Osteocyte (in vitro differentiated cells): Measurements from ENCODE around the gene NOS1AP. TPM values are rescaled to one million over a fixed set of nuclear protein-coding genes. Genes with fewer than 3 reads are reported as not detected.

Experiments
- DNase-seq: peaks from one replicate; pipeline ENCODE4 v3.0.0; 2021; ENCODE audit warnings: mixed read lengths; ENCODE audit not compliant: unreplicated experiment; ENCODE audit errors: extremely low spot score
- H3K27ac Mint-ChIP-seq: one replicate; pipeline ENCODE4 v1.8.0; 2021; ENCODE audit warnings: mild to moderate bottlenecking, mixed read lengths; ENCODE audit not compliant: unreplicated experiment
- H3K27me3 Mint-ChIP-seq: one replicate; pipeline ENCODE4 v1.8.0; 2021; ENCODE audit warnings: mixed read lengths; ENCODE audit not compliant: unreplicated experiment
- H3K36me3 Mint-ChIP-seq: one replicate; pipeline ENCODE4 v1.8.0; 2021; ENCODE audit warnings: mixed read lengths; ENCODE audit not compliant: unreplicated experiment
- H3K4me1 Mint-ChIP-seq: one replicate; pipeline ENCODE4 v1.8.0; 2021; ENCODE audit warnings: mixed read lengths; ENCODE audit not compliant: unreplicated experiment
- H3K4me3 Mint-ChIP-seq: one replicate; pipeline ENCODE4 v1.8.0; 2021; ENCODE audit warnings: mild to moderate bottlenecking, moderate library complexity, mixed read lengths; ENCODE audit not compliant: unreplicated experiment
- H3K9me3 Mint-ChIP-seq: one replicate; pipeline ENCODE4 v1.8.0; 2021; ENCODE audit warnings: mixed read lengths; ENCODE audit not compliant: unreplicated experiment
- CTCF ChIP-seq: fragments of 200-600 bp; sonication (generic); IDR thresholded peaks from 2 replicates; pipeline ENCODE4 v1.5.0; 2021; ENCODE audit warnings: antibody characterized with exemption, mild to moderate bottlenecking, moderate library complexity
- total RNA-seq: library from RNA; stranded (reverse); gene quantifications from 2 replicates; pipeline ENCODE4 v1.2.1, GENCODE V29; 2021

Gene NOS1AP
- total RNA-seq, 1 donor from 2014 or later: 2.5 TPM

DNA sequence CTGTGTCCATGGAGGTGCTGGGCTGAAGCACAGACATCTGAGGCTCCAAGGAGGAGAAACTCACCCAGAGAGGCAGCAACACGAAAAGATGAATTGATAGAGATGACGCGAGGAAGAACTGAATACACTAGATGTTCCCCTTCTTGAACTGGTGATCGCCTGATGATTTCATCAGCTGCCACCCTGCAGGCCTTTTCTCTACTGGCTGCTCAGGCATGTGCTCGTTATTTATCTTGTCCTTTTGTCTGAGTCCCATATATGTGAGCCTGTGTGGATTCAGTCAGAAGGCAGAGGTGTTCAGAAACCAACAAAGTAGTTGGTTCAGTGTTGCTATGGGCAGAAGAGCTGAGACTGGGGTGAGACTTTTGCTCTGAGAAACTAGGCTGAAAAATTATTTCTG lies 202.9 kb downstream of the NOS1AP start:
- no peak overlapping the region for H3K27ac Mint-ChIP-seq
- no peaks in the 10 kb centered on the region for H3K36me3 Mint-ChIP-seq
- TF ChIP-seq CTCF: no peak
- DNase-seq: peak; percentile 38
- H3K27me3 Mint-ChIP-seq: peaks cover 26% of the 10 kb centered on the region
- H3K9me3 Mint-ChIP-seq: no peaks in the 10 kb centered on the region
- H3K4me1 Mint-ChIP-seq: no peaks in the 10 kb centered on the region
- no peak overlapping the region for H3K4me3 Mint-ChIP-seq

- H3K4me1 Mint-ChIP-seq: no peaks in the 10 kb centered on the region
- TF ChIP-seq CTCF: no peak
- H3K36me3 Mint-ChIP-seq: no peaks in the 10 kb centered on the region
- peak; percentile 19 for DNase-seq
- no peaks in the 10 kb centered on the region for H3K9me3 Mint-ChIP-seq
- no peak overlapping the region for H3K27ac Mint-ChIP-seq
- no peak overlapping the region for H3K4me3 Mint-ChIP-seq
- H3K27me3 Mint-ChIP-seq: peaks cover 37% of the 10 kb centered on the region
Measured at GRCh38 chr1:162275622-162276175, 206.2 kb downstream of the NOS1AP start.

GRCh38 chr1:162276493-162276892 lies 207.0 kb downstream of the NOS1AP start:
- peaks cover 40% of the 10 kb centered on the region for H3K27me3 Mint-ChIP-seq
- H3K36me3 Mint-ChIP-seq: no peaks in the 10 kb centered on the region
- H3K4me3 Mint-ChIP-seq: no peak overlapping the region
- H3K9me3 Mint-ChIP-seq: no peaks in the 10 kb centered on the region
- no peaks in the 10 kb centered on the region for H3K4me1 Mint-ChIP-seq
- DNase-seq: no peak
- TF ChIP-seq CTCF: peak; percentile 54
- H3K27ac Mint-ChIP-seq: no peak overlapping the region

GRCh38 chr1:162279136-162279498 lies 209.6 kb downstream of the NOS1AP start:
- H3K9me3 Mint-ChIP-seq: no peaks in the 10 kb centered on the region
- H3K27ac Mint-ChIP-seq: no peak overlapping the region
- no peak for DNase-seq
- peaks cover 43% of the 10 kb centered on the region for H3K27me3 Mint-ChIP-seq
- H3K4me1 Mint-ChIP-seq: no peaks in the 10 kb centered on the region
- H3K4me3 Mint-ChIP-seq: no peak overlapping the region
- TF ChIP-seq CTCF: no peak
- no peaks in the 10 kb centered on the region for H3K36me3 Mint-ChIP-seq

DNA sequence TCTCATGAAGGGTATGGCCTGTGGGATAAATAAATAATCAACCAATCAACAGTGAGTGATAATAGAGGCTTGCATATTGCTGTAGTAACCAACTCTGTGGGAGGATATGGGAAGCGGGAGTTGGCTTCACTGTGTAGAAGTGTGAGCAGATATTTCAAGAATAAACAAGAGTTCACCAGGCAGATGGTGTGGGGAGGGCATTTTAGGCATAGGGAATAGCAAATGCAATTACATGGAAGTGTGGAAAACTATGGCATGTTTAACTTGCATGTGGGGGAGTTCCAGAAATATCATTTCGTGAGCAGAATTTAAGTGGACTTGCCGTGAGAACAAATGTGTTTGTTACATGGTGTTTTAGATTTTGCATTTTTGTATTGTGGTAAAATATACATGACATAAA lies 211.9 kb downstream of the NOS1AP start:
- H3K27me3 Mint-ChIP-seq: peaks cover 48% of the 10 kb centered on the region
- H3K27ac Mint-ChIP-seq: no peak overlapping the region
- no peak overlapping the region for H3K4me3 Mint-ChIP-seq
- no peak for TF ChIP-seq CTCF
- no peak for DNase-seq
- H3K4me1 Mint-ChIP-seq: no peaks in the 10 kb centered on the region
- no peaks in the 10 kb centered on the region for H3K36me3 Mint-ChIP-seq
- H3K9me3 Mint-ChIP-seq: no peaks in the 10 kb centered on the region
